ENCODE measurements around the gene GINM1.

Gene GINM1

DNA sequence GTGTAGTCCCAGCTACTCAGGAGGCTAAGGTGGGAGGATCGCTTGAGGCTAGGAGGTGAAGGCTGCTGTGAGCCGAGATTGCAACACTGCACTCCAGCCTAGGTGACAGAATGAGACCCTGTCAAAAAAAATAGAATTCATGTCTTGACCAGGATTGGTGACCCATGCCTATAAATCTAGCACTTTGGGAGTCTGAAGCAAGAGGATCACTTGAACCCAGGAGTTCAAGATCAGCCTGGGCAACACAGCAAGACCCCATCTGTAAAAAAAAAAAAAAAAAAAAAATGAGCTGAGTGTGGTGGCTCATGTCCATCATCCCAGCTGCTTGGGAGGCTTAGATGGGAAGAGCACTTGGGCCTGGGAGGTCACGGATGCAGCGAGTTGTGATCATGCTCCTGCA is 34.3 kb downstream of the GINM1 start:
- no peak for DNase-seq

DNA sequence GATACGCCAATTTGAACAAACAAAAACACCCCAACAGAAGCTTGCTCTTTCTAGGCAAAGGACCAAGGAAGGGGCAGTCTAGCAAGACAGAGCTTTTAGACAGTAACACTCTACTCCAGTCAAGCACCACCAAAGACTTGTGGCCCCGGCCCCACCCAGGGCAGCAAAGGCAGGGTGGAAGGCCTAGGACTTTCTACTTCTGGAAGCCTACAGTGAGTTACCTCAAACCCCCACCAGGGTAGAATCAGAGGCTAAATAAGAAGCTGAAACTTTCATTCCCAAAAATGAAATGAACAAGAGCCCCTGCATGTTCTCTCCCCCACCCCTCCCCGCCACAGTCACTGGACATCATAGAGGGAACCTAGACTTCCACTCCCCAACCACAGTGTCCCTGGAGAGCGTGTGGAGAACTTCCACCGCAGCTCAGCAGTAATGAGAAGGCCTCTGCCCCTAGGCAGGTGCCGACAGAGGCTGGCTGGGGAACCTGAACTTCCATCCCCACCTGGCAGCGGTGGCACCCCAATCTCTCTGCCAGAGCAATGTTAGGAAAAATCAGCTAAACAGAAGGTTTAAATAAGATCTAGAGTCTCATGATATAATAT is 42.3 kb downstream of the GINM1 start:
- no peak for DNase-seq

DNA sequence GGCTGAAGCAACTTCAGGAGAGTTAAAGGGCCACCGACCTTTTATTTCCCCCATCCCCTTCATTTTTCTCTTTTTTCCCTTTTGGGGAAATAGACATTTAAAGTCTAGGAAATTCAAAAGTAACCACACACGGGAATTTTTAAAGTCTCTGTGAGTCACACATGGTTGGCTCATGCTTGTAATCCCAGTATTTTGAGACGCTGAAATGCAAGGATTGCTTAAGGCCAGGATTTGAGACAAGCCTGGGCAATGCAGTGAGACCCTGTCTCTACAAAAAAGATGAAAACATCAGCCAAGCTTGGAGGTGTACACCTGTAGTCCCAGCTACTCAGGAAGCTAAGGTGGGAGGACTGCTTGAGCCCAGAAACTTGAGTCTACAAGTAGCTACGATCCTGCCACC is 48.2 kb downstream of the GINM1 start:
- no peak for DNase-seq

DNA sequence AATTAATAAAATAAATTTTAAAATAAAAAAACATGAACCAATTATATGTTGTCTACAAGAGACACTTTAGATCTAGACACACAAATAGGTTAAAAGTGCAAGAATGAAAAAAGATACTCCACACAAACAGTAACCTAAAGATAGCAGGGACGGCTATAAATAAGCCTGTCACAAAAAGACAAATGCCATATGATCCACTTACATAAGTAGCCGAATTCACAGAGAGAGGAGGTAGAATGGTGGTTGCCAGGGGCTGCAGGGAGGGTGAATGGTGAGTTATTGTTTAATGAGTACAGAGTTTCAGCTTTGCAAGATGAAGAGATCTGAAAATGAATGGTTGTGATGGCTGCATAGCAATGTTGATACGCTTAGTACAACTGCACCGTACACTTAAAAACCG is 49.6 kb downstream of the GINM1 start:
- DNase-seq: no peak

DNA sequence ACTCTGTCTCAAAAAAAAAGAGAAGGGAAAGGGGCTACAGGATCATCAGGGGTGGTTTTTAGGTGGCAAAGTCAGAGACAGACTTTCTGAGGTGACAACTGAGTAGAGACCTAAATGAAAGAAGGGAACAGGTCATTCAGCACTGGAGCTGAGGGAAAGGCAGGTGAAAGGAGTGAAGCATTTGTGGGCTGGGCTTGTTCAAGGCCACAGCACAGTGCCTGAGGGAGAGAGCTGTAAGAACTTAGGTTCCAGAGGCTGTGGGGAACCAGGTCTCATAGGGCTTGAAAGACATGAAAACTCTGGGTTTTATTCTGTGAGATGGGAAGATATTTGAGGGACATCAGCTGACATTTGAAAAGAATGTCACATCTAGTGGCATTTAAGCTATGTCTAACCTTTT is 61.5 kb downstream of the GINM1 start:
- DNase-seq: no peak

DNA sequence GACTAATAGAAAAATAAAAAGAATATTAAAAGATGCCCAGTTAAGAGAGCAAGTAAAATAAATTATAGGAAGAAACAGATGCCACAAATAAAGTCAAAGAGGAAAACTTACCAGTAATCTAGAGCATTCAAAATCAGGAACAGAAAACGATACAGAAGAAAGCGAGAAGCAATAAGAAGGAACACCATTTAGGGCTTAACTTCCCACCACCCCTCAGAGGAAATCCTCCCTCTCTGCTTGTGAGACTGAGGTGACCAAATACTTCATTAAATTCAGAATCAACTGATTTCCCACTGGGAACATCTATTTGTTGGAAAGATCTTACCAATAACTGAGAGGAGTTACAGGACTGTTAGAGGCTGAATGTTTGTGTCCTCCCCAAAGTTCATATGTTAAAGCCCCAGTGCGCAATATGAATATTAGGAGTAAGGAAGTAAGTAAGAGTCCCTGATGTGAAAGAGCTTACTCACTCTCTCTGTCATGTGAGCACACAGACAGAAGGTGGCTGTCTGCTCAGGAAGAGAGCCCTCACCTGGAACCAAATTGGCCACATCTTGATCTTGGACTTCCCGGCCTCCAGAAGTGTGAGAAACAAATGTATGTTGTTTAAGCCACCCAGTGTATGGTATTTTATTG is 62.8 kb downstream of the GINM1 start:
- DNase-seq: no peak

DNA sequence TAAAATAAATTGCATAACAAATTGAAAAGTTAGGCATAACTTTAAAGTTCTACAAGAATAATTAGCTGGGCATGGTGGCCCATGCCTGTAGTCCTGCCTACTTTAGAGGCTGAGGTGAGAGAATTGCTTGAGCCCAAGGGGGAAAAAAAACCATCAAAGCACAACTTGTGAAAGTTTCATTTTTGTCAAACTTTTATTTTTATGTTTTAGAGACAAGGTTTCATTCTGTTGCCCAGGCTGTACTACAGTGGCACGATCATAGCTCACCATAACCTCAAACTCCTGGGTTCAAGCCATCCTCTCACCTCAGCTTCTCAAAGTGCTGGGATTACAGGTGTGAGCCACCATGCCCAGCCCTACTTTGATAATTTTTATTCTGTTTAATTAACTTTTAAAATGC is 68.1 kb downstream of the GINM1 start:
- DNase-seq: no peak

DNA sequence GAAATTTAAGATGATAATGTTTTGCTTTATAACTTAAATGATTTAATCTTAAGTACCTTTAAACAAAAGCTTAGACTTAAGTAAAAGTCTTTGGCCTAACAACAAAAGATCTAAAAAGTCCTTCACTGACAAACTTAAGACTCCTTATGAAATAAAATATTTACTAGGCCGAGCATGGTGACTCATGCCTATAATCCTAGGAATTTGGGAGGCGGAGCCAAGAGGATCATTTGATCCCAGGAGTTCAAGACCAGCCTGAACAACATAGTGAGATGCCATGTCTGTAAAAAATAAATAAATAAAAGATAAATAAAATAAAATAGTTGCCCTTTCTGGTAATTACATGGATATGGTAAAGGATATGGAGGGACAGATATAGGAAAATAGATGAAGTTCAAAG is 69.9 kb downstream of the GINM1 start:
- DNase-seq: no peak

Measured in stimulated activated CD4-positive, alpha-beta T cell treated with anti-CD3 and anti-CD28 coated beads, Interleukin-4, amount 100 ng/mL, for 4 hours (primary cell).